Measurements from ENCODE around the gene PRF1.

PRF1 gene

DNA sequence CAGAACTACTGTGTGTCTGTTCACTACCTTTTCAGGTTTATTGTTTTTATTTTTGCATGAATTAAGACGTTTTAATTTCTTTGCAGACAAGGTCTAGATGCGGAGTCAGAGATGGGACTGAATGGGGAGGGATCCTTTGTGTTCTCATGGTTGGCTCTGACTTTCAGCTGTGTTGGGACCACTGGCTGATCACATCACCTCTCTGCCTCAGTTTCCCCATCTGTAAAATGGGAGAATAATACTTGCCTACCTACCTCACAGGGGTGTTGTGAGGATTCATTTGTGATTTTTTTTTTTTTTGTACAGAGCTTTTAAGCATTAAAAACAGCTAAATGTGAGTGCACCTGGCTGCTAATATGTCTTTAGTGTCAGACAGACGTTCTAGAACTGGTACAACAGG lies 34.4 kb downstream of the PRF1 start:
- Histone ChIP-seq H3K36me3 (ENCODE audit: control insufficient read depth, insufficient read depth, low read length) (no peaks in the 10 kb centered on the region), H3K4me3 (ENCODE audit: insufficient read depth, low read depth, low read length, poor library complexity, severe bottlenecking) (no peak overlapping the region), H3K27me3 (replicated peaks; ENCODE audit: control insufficient read depth, insufficient read depth, low read length, poor library complexity, severe bottlenecking) (no peaks in the 10 kb centered on the region), H3K4me1 (ENCODE audit: control insufficient read depth, insufficient read depth, low read length, poor library complexity, severe bottlenecking) (no peaks in the 10 kb centered on the region), H3K9me3 (ENCODE audit: control insufficient read depth, low read length) (no peaks in the 10 kb centered on the region), H3K27ac (ENCODE audit: insufficient read depth, low read length, poor library complexity, severe bottlenecking) (no peak overlapping the region)
- DNase-seq: no peak

DNA sequence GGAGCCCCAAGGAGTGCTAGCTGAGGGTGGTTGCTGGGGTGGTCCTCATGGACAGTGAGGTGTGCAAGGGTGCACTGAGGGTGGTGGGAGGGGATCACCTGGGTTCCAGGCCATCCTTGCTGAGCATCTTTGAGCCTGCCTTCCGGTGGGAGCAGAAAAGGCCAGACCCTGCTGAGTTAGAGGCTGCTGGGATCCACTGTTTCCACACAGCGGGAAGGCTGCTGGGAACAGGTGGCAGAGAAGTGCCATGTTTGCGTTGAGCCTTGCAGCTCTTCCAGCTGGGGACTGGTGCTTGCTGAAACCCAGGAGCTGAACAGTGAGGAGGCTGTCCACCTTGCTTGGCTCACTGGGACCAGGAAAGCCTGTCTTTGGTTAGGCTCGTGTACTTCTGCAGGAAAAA lies 34.9 kb downstream of the PRF1 start:
- H3K4me1 ChIP-seq (ENCODE audit: control insufficient read depth, insufficient read depth, low read length, poor library complexity, severe bottlenecking): no peaks in the 10 kb centered on the region
- no peak for DNase-seq
- no peaks in the 10 kb centered on the region for H3K9me3 ChIP-seq (ENCODE audit: control insufficient read depth, low read length)
- H3K27me3 ChIP-seq (replicated peaks; ENCODE audit: control insufficient read depth, insufficient read depth, low read length, poor library complexity, severe bottlenecking): no peaks in the 10 kb centered on the region
- no peak overlapping the region for H3K4me3 ChIP-seq (ENCODE audit: insufficient read depth, low read depth, low read length, poor library complexity, severe bottlenecking)
- no peaks in the 10 kb centered on the region for H3K36me3 ChIP-seq (ENCODE audit: control insufficient read depth, insufficient read depth, low read length)
- no peak overlapping the region for H3K27ac ChIP-seq (ENCODE audit: insufficient read depth, low read length, poor library complexity, severe bottlenecking)

DNA sequence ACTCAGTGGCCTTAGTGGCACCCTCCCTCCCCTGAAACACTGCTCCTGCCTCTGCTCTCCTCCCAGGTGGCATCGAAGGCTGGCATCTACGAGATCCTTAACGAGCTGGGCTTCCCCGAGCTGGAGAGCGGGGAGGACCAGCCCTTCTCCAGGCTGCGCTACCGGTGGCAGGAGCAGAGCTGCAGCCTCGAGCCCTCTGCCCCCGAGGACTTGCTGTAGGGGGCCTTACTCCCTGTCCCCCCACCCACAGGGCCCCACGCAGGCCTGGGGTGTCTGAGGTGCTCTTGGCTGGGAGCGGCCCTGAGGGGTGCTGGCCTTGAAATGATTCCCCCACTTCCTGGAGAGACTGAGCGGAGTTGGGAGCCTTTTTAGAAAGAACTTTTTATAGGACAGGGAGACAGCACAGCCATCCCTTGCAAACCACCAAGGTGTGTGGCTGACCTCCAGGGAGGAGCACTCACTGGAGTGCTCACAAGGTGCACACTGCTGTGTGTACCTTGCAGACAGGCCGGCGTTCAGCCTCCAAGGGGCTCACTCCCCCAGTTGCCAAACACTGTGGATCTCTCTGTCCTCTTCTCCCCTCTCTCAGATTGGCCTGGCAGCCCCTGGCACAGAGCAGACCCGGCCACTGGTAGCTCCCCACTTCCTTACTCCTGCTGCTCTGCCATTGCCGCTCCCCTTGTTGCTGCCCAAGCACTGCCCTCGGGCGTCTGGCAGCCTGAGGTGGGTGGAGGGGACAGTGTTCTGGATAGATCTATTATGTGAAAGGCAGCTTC lies 35.8 kb downstream of the PRF1 start:
- no peaks in the 10 kb centered on the region for H3K9me3 ChIP-seq (ENCODE audit: control insufficient read depth, low read length)
- H3K4me3 ChIP-seq (ENCODE audit: insufficient read depth, low read depth, low read length, poor library complexity, severe bottlenecking): no peak overlapping the region
- no peaks in the 10 kb centered on the region for H3K4me1 ChIP-seq (ENCODE audit: control insufficient read depth, insufficient read depth, low read length, poor library complexity, severe bottlenecking)
- no peaks in the 10 kb centered on the region for H3K36me3 ChIP-seq (ENCODE audit: control insufficient read depth, insufficient read depth, low read length)
- no peaks in the 10 kb centered on the region for H3K27me3 ChIP-seq (replicated peaks; ENCODE audit: control insufficient read depth, insufficient read depth, low read length, poor library complexity, severe bottlenecking)
- no peak overlapping the region for H3K27ac ChIP-seq (ENCODE audit: insufficient read depth, low read length, poor library complexity, severe bottlenecking)
- no peak for DNase-seq

DNA sequence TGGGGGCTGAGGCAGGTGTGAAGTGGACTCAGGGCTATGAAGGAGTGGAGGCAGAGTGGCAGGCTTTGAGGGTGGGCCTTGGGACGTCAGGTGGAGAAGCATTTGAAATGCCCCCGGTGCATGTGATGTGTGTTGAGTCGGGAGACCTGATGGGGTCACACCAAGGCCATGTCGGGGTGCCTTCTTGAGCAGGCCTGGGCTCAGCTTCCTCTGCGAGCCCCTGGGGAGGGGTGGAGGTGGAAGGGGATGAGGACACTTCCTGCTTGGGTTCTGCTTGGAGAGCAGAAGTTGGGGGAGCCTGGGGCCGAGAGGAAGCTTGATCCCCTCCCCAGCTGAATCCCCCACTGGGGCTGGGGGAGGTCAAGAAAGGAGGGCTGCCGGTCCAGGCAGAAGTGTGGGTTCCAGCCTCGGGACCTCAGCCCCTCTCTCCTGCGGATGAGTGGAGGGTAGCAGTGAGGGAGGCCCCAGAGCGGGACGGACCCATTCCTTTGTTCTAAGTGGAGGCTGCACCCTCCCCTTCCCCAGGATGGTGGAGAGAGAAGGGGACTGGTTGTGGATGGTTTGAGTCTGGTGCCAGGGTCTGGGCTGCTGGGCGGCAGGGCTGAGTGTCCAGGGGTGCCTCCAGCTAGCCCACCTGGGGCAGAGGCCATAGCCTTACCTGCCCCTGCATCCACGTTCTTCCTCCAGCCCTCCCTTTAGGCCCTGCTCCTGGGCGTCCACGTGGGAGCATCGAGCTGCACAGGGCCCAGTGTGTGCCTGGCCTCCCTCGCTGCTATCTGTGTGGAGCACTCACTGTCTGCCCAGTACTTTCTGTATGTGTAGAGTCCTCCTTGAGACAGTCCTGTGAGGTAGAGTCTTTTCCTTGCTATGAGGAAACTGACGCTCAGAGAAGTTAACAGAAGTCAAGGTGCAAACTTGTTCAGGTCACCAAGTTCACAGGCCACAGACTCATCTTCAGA lies 36.7 kb downstream of the PRF1 start:
- DNase-seq: no peak
- Histone ChIP-seq H3K9me3 (ENCODE audit: control insufficient read depth, low read length) (no peaks in the 10 kb centered on the region), H3K27ac (ENCODE audit: insufficient read depth, low read length, poor library complexity, severe bottlenecking) (no peak overlapping the region), H3K36me3 (ENCODE audit: control insufficient read depth, insufficient read depth, low read length) (no peaks in the 10 kb centered on the region), H3K4me3 (ENCODE audit: insufficient read depth, low read depth, low read length, poor library complexity, severe bottlenecking) (no peak overlapping the region), H3K27me3 (replicated peaks; ENCODE audit: control insufficient read depth, insufficient read depth, low read length, poor library complexity, severe bottlenecking) (no peaks in the 10 kb centered on the region), H3K4me1 (ENCODE audit: control insufficient read depth, insufficient read depth, low read length, poor library complexity, severe bottlenecking) (no peaks in the 10 kb centered on the region)

DNA sequence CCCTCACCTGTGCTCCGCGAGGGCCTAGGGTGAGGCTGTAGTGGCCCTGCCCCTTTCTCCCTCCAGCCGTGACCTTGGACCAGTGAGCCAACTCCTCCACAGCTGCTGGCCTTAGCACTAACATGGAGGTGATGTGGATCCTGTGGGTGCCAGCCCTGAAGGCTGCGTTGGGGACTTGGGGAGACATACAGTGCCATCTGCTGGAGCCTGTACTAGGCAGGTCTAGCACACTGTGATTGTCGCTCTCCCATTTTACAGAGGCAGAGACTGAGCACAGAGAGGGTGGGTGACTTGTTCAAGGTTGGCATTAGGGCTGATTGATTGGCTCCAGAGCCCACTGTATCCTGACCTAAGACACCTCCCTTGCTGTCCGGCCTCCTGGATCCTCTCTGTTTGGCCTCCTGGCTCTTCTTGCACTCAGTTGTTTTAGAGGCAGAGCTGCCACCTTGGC lies 37.6 kb downstream of the PRF1 start:
- no peaks in the 10 kb centered on the region for H3K9me3 ChIP-seq (ENCODE audit: control insufficient read depth, low read length)
- no peaks in the 10 kb centered on the region for H3K4me1 ChIP-seq (ENCODE audit: control insufficient read depth, insufficient read depth, low read length, poor library complexity, severe bottlenecking)
- no peaks in the 10 kb centered on the region for H3K36me3 ChIP-seq (ENCODE audit: control insufficient read depth, insufficient read depth, low read length)
- no peak overlapping the region for H3K27ac ChIP-seq (ENCODE audit: insufficient read depth, low read length, poor library complexity, severe bottlenecking)
- no peak for DNase-seq
- H3K4me3 ChIP-seq (ENCODE audit: insufficient read depth, low read depth, low read length, poor library complexity, severe bottlenecking): no peak overlapping the region
- no peaks in the 10 kb centered on the region for H3K27me3 ChIP-seq (replicated peaks; ENCODE audit: control insufficient read depth, insufficient read depth, low read length, poor library complexity, severe bottlenecking)

DNA sequence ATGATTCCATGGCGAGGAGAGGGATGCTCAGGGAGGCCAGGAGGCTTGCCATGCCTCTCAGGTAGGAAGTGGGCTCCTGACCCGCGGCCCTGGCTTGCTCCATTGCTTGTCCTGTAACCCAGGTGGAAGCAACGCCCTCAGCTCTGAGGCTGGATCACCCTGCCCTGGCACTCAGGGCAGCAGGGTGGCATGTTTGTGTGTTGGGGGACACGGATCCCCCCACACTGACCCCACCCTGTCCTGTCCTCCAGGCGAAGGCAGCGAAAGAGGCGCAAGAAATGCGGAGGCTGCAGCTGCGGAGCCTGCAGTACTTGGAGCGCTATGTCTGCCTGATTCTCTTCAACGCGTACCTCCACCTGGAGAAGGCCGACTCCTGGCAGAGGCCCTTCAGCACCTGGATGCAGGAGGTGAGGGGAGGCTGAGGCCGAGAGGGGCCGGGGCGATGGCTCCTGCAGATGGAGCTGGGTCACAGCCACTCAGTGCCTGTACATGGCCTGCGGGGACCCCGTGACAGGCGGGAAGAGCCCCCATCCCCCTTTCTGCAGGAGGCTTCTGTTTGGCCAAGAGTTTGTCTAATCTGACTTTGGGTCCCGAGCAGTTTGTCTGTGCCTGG lies 38.3 kb downstream of the PRF1 start:
- Histone ChIP-seq H3K4me1 (ENCODE audit: control insufficient read depth, insufficient read depth, low read length, poor library complexity, severe bottlenecking) (no peaks in the 10 kb centered on the region), H3K36me3 (ENCODE audit: control insufficient read depth, insufficient read depth, low read length) (no peaks in the 10 kb centered on the region), H3K4me3 (ENCODE audit: insufficient read depth, low read depth, low read length, poor library complexity, severe bottlenecking) (no peak overlapping the region), H3K9me3 (ENCODE audit: control insufficient read depth, low read length) (no peaks in the 10 kb centered on the region), H3K27me3 (replicated peaks; ENCODE audit: control insufficient read depth, insufficient read depth, low read length, poor library complexity, severe bottlenecking) (no peaks in the 10 kb centered on the region), H3K27ac (ENCODE audit: insufficient read depth, low read length, poor library complexity, severe bottlenecking) (no peak overlapping the region)
- no peak for DNase-seq

DNA sequence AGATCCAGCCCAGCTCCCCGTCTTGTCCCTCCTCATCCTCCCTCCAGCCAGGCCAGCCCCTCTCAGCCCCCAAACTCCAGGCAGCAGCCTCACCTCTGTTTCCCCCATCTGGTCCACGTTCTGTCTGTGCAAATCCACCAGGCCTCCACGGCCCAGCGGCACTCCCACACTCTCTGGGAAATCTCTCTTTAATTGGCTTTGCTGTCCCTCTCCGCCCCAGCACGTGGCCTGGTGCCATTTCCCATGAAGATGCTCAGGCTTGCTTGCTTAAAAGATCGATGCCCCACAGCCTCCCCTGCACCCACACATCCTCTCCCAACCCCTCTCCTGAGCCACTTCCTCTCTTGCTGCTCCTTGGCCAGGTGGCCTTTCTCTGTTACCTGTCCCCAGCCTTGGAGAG lies 39.3 kb downstream of the PRF1 start:
- peaks cover 3% of the 10 kb centered on the region for H3K4me1 ChIP-seq (ENCODE audit: control insufficient read depth, insufficient read depth, low read length, poor library complexity, severe bottlenecking)
- no peak overlapping the region for H3K27ac ChIP-seq (ENCODE audit: insufficient read depth, low read length, poor library complexity, severe bottlenecking)
- no peak for DNase-seq
- no peaks in the 10 kb centered on the region for H3K27me3 ChIP-seq (replicated peaks; ENCODE audit: control insufficient read depth, insufficient read depth, low read length, poor library complexity, severe bottlenecking)
- H3K9me3 ChIP-seq (ENCODE audit: control insufficient read depth, low read length): no peaks in the 10 kb centered on the region
- H3K36me3 ChIP-seq (ENCODE audit: control insufficient read depth, insufficient read depth, low read length): no peaks in the 10 kb centered on the region
- H3K4me3 ChIP-seq (ENCODE audit: insufficient read depth, low read depth, low read length, poor library complexity, severe bottlenecking): no peak overlapping the region

DNA sequence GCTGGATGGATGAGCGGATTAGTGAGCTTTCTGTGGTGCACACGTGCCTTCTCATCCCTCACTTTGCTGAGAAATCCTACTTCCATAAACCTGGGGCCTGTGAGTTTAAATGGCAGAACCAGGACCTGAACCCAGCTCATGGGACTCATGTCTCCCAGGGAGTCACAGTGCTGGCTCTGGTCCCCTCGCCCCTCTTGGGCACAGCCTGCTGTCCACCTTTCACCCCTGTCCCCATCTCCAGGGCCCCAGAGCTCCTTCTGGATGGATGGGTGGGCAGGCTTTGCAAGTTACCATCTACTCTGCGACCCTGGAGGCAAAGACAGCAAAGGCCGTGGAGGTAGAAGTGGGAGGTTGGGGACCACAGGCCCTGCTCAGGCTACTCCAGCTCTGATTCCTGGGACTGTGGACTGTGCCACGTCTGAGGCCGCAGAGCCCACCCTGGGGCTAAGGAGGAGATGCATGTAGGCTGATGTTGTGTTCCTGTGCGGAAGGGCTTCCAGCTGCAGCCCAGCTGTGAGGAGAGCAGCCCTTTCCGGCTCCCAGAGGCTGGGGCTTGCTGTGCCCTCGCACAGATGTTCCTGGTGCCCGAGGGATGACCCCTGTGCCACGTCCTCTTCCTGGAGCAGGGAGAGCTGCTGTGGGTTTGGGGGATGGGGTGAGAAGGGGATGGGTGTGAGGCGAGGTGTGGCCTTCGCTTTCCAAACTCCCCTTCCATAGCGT lies 40.3 kb downstream of the PRF1 start:
- peaks cover 3% of the 10 kb centered on the region for H3K4me1 ChIP-seq (ENCODE audit: control insufficient read depth, insufficient read depth, low read length, poor library complexity, severe bottlenecking)
- no peak for DNase-seq
- no peaks in the 10 kb centered on the region for H3K9me3 ChIP-seq (ENCODE audit: control insufficient read depth, low read length)
- no peaks in the 10 kb centered on the region for H3K36me3 ChIP-seq (ENCODE audit: control insufficient read depth, insufficient read depth, low read length)
- no peak overlapping the region for H3K27ac ChIP-seq (ENCODE audit: insufficient read depth, low read length, poor library complexity, severe bottlenecking)
- no peak overlapping the region for H3K4me3 ChIP-seq (ENCODE audit: insufficient read depth, low read depth, low read length, poor library complexity, severe bottlenecking)
- no peaks in the 10 kb centered on the region for H3K27me3 ChIP-seq (replicated peaks; ENCODE audit: control insufficient read depth, insufficient read depth, low read length, poor library complexity, severe bottlenecking)

DNA sequence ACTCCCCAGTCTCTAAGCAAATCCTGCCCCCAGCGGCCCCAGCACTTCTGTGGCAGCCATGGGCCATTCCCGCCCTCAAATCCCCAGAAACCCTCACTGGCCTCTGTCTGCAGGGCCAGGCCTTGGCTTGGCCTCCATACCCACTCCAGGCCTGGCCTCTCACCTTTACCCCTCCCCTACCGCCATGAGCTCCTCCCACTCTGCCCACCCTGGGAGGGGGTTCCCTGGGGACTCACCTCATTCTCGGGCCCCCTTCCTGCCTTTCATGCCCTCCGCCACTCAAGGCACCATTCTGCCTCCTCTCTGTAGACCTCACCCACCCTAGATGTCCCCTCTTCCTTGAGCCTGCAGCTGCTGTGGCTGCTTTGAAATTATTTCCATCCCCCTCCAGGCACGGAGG lies 41.0 kb downstream of the PRF1 start:
- H3K27ac ChIP-seq (ENCODE audit: insufficient read depth, low read length, poor library complexity, severe bottlenecking): no peak overlapping the region
- no peaks in the 10 kb centered on the region for H3K9me3 ChIP-seq (ENCODE audit: control insufficient read depth, low read length)
- H3K36me3 ChIP-seq (ENCODE audit: control insufficient read depth, insufficient read depth, low read length): no peaks in the 10 kb centered on the region
- peaks cover 3% of the 10 kb centered on the region for H3K4me1 ChIP-seq (ENCODE audit: control insufficient read depth, insufficient read depth, low read length, poor library complexity, severe bottlenecking)
- no peak overlapping the region for H3K4me3 ChIP-seq (ENCODE audit: insufficient read depth, low read depth, low read length, poor library complexity, severe bottlenecking)
- no peaks in the 10 kb centered on the region for H3K27me3 ChIP-seq (replicated peaks; ENCODE audit: control insufficient read depth, insufficient read depth, low read length, poor library complexity, severe bottlenecking)
- no peak for DNase-seq

Measured in effector memory CD4-positive, alpha-beta T cell (primary cell).